ENCODE measurements around the gene KMT2C. TPM values are rescaled to one million over a fixed set of nuclear protein-coding genes. Genes with fewer than 3 reads are reported as not detected.
"Not testable (repeated sequence)": the region's sequence is repeated elsewhere in the genome, so short reads cannot be mapped to it uniquely, and the experiment has no call there.

The KMT2C gene
- total and polyA plus RNA-seq, 4 donors, result 6.3 to 35.3 (median 19.3) TPM

- Histone ChIP-seq H3K9me3 (ENCODE audit: control insufficient read depth in 4 of 4, low read length in 3 of 4) (peaks cover 0 to 1% (median 0%) of the 10 kb centered on the region in 4 donors), H3K4me1 (ENCODE audit: control insufficient read depth in 4 of 4, insufficient read depth in 4 of 4, low read length in 3 of 4) (peaks cover 0 to 5% (median under 1%) of the 10 kb centered on the region in 4 donors), H3K4me3 (ENCODE audit: low read depth in 1 of 3, low read length in 3 of 3) (no peak overlapping the region), H3K9ac (ENCODE audit: low read depth in 1 of 2, low read length in 2 of 2) (no peak overlapping the region), H3K27ac (ENCODE audit: low read depth in 1 of 2, low read length in 2 of 2) (no peak overlapping the region), H3K36me3 (ENCODE audit: control insufficient read depth in 4 of 4, insufficient read depth in 3 of 4, low read depth in 1 of 4, low read length in 3 of 4) (no peaks in the 10 kb centered on the region), H3K27me3 (ENCODE audit: control insufficient read depth in 4 of 4, insufficient read depth in 4 of 4, low read length in 3 of 4) (no peaks in the 10 kb centered on the region)
- no peak for DNase-seq (ENCODE audit: low spot score)
- TF ChIP-seq EGR1 (IDR thresholded peaks at IDR 0.05; ENCODE audit: low read depth in 2 of 2) (no peak), TAF1 (conservative IDR thresholded peaks at IDR 0.05) (no peak), JUND (IDR thresholded peaks at IDR 0.05) (no peak), RAD21 (IDR thresholded peaks at IDR 0.05) (no peak), NR2F2 (IDR thresholded peaks at IDR 0.05) (no peak), ATF3 (IDR thresholded peaks at IDR 0.05) (no peak), CTCF (IDR thresholded peaks at IDR 0.05; ENCODE audit: low read depth, low read length, missing input control) (no peak), REST (IDR thresholded peaks at IDR 0.05) (no peak), HNF4A (conservative IDR thresholded peaks at IDR 0.05) (no peak), HNF4G (IDR thresholded peaks at IDR 0.05) (no peak)
- 94% methylated on average over 3 of the region's 3 CpGs for whole genome bisulfite sequencing
Observed at GRCh38 chr7:152423991-152424347, 11.8 kb downstream of the KMT2C start.

- not testable (repeated sequence) for H3K9me3 ChIP-seq (ENCODE audit: control insufficient read depth in 4 of 4, low read length in 3 of 4); H3K27ac ChIP-seq (ENCODE audit: low read depth in 1 of 2, low read length in 2 of 2); H3K36me3 ChIP-seq (ENCODE audit: control insufficient read depth in 4 of 4, insufficient read depth in 3 of 4, low read depth in 1 of 4, low read length in 3 of 4); H3K4me1 ChIP-seq (ENCODE audit: control insufficient read depth in 4 of 4, insufficient read depth in 4 of 4, low read length in 3 of 4); DNase-seq (ENCODE audit: low spot score); H3K27me3 ChIP-seq (ENCODE audit: control insufficient read depth in 4 of 4, insufficient read depth in 4 of 4, low read length in 3 of 4); H3K4me3 ChIP-seq (ENCODE audit: low read depth in 1 of 3, low read length in 3 of 3); H3K9ac ChIP-seq (ENCODE audit: low read depth in 1 of 2, low read length in 2 of 2)
- 99% methylated on average over 4 of the region's 4 CpGs for WGBS
Observed at GRCh38 chr7:152423171-152423570, 12.6 kb downstream of the KMT2C start.

- H3K27me3 ChIP-seq (ENCODE audit: control insufficient read depth in 4 of 4, insufficient read depth in 4 of 4, low read length in 3 of 4); H3K4me3 ChIP-seq (ENCODE audit: low read depth in 1 of 3, low read length in 3 of 3); H3K9me3 ChIP-seq (ENCODE audit: control insufficient read depth in 4 of 4, low read length in 3 of 4); H3K9ac ChIP-seq (ENCODE audit: low read depth in 1 of 2, low read length in 2 of 2); H3K27ac ChIP-seq (ENCODE audit: low read depth in 1 of 2, low read length in 2 of 2); H3K4me1 ChIP-seq (ENCODE audit: control insufficient read depth in 4 of 4, insufficient read depth in 4 of 4, low read length in 3 of 4); DNase-seq (ENCODE audit: low spot score); H3K36me3 ChIP-seq (ENCODE audit: control insufficient read depth in 4 of 4, insufficient read depth in 3 of 4, low read depth in 1 of 4, low read length in 3 of 4): not testable (repeated sequence)
Observed at GRCh38 chr7:152420950-152421349, 14.9 kb downstream of the KMT2C start.

Measured in liver (tissue), 9 donors.